WTC11 (cell line): ENCODE measurements around the gene PHLDA3. TPM values are rescaled to one million over a fixed set of nuclear protein-coding genes. Genes with fewer than 3 reads are reported as not detected.
A peak's percentile ranks its signal among the peaks of the same experiment; 100 is the strongest.

Experiments used
- ATAC-seq: fragments of 200-7000 bp; cut with Tn5 transposase; 2 replicates; pipeline ENCODE4 v1.10.0; 2021; ENCODE audit warnings: mild to moderate bottlenecking, moderate library complexity
- CTCF ChIA-PET: fragments of 300-600 bp; sonication (Branson Sonifier 250); formaldehyde crosslinking; loops from one replicate; lab custom pipeline; 2021; ENCODE audit warnings: antibody characterized with exemption; lab: Charles Lee
- POLR2A ChIA-PET: fragments of 350-600 bp; sonication (Branson Sonifier 250); formaldehyde crosslinking; loops from one replicate; lab custom pipeline; 2021; ENCODE audit warnings: antibody characterized with exemption; lab: Charles Lee
- DNase-seq: peaks from one replicate; pipeline ENCODE4 v3.0.0; 2021; ENCODE audit warnings: low spot score
- H3K27ac Mint-ChIP-seq: 2 replicates; pipeline ENCODE4 v1.8.0; 2021; ENCODE audit warnings: mixed read lengths
- H3K27me3 Mint-ChIP-seq: 2 replicates; pipeline ENCODE4 v1.8.0; 2021; ENCODE audit warnings: low read depth, mild to moderate bottlenecking, moderate library complexity, mixed read lengths
- H3K36me3 Mint-ChIP-seq: 2 replicates; pipeline ENCODE4 v1.8.0; 2021; ENCODE audit warnings: mixed read lengths
- H3K4me1 Mint-ChIP-seq: 2 replicates; pipeline ENCODE4 v1.8.0; 2022; ENCODE audit warnings: mixed read lengths
- H3K4me3 Mint-ChIP-seq: 2 replicates; pipeline ENCODE4 v1.8.0; 2021; ENCODE audit warnings: mild to moderate bottlenecking, moderate library complexity, mixed read lengths
- H3K9me3 Mint-ChIP-seq: 2 replicates; pipeline ENCODE4 v1.8.0; 2021; ENCODE audit warnings: mixed read lengths
- AFF4 ChIP-seq: sonication (generic); formaldehyde crosslinking; IDR thresholded peaks from 2 replicates; pipeline ENCODE4 v1.8.1; 2023; ENCODE audit warnings: mild to moderate bottlenecking, missing genetic modification reagents, borderline replicate concordance
- AR ChIP-seq: fragments of 250-450 bp; sonication (Bioruptor Pico); IDR thresholded peaks from 2 replicates; pipeline ENCODE4 v1.9.0; 2021; ENCODE audit warnings: mild to moderate bottlenecking
- CBFB ChIP-seq: sonication (generic); formaldehyde crosslinking; IDR thresholded peaks from 2 replicates; pipeline ENCODE4 v1.8.1; 2022; ENCODE audit warnings: mild to moderate bottlenecking, low read depth, missing genetic modification reagents
- CREB1 ChIP-seq: sonication (generic); formaldehyde crosslinking; IDR thresholded peaks from 2 replicates; pipeline ENCODE4 v1.8.0; 2023; ENCODE audit warnings: mild to moderate bottlenecking, missing genetic modification reagents
- CREM ChIP-seq: sonication (generic); formaldehyde crosslinking; IDR thresholded peaks from 2 replicates; pipeline ENCODE4 v1.8.1; 2022; ENCODE audit warnings: mild to moderate bottlenecking, missing genetic modification reagents, moderate library complexity
- E2F1 ChIP-seq: sonication (generic); formaldehyde crosslinking; IDR thresholded peaks from 2 replicates; pipeline ENCODE4 v1.8.0; 2022; ENCODE audit warnings: mild to moderate bottlenecking, missing genetic modification reagents
- E2F4 ChIP-seq: sonication (generic); formaldehyde crosslinking; IDR thresholded peaks from 2 replicates; pipeline ENCODE4 v1.8.1; 2022; ENCODE audit warnings: low read depth, mild to moderate bottlenecking, moderate library complexity, missing genetic modification reagents, borderline replicate concordance
- ELF4 ChIP-seq: sonication (generic); formaldehyde crosslinking; IDR thresholded peaks from 2 replicates; pipeline ENCODE4 v1.8.1; 2022; ENCODE audit warnings: low read depth, mild to moderate bottlenecking, moderate library complexity, missing genetic modification reagents
- FOXP4 ChIP-seq: sonication (generic); formaldehyde crosslinking; IDR thresholded peaks from 2 replicates; pipeline ENCODE4 v1.8.0; 2022; ENCODE audit warnings: mild to moderate bottlenecking, missing genetic modification reagents
- HMGA2 ChIP-seq: fragments of 250-450 bp; sonication (Bioruptor Pico); IDR thresholded peaks from 2 replicates; pipeline ENCODE4 v1.4.0; 2021; ENCODE audit warnings: mild to moderate bottlenecking, moderate library complexity
- MXD4 ChIP-seq: fragments of 250-450 bp; sonication (Bioruptor Pico); IDR thresholded peaks from 2 replicates; pipeline ENCODE4 v1.8.0; 2021; ENCODE audit warnings: mild to moderate bottlenecking, moderate library complexity, borderline replicate concordance
- NFYB ChIP-seq: sonication (generic); formaldehyde crosslinking; conservative IDR thresholded peaks from 2 replicates; pipeline ENCODE4 v1.8.0; 2022; ENCODE audit warnings: low read depth, missing genetic modification reagents
- NR1H2 ChIP-seq: sonication (generic); formaldehyde crosslinking; IDR thresholded peaks from 2 replicates; pipeline ENCODE4 v1.9.0; 2021; ENCODE audit warnings: mild to moderate bottlenecking, moderate library complexity, missing genetic modification reagents
- NR2C2 ChIP-seq: sonication (generic); formaldehyde crosslinking; IDR thresholded peaks from 2 replicates; pipeline ENCODE4 v1.8.0; 2022; ENCODE audit warnings: mild to moderate bottlenecking, missing genetic modification reagents
- SMAD4 ChIP-seq: sonication (generic); formaldehyde crosslinking; IDR thresholded peaks from 2 replicates; pipeline ENCODE4 v1.8.0; 2022; ENCODE audit warnings: mild to moderate bottlenecking, missing genetic modification reagents
- SOX15 ChIP-seq: fragments of 250-450 bp; sonication (Bioruptor Pico); IDR thresholded peaks from 2 replicates; pipeline ENCODE4 v1.9.0; 2021; ENCODE audit warnings: mild to moderate bottlenecking
- ZNF121 ChIP-seq: sonication (generic); formaldehyde crosslinking; IDR thresholded peaks from 2 replicates; pipeline ENCODE4 v1.8.0; 2023; ENCODE audit warnings: missing genetic modification reagents
- ZNF138 ChIP-seq: sonication (generic); formaldehyde crosslinking; conservative IDR thresholded peaks from 2 replicates; pipeline ENCODE4 v1.8.1; 2022; ENCODE audit warnings: mild to moderate bottlenecking, moderate library complexity, missing genetic modification reagents
- ZNF219 ChIP-seq: sonication (generic); formaldehyde crosslinking; IDR thresholded peaks from 2 replicates; pipeline ENCODE4 v1.8.0; 2023; ENCODE audit warnings: missing genetic modification reagents, mild to moderate bottlenecking, borderline replicate concordance
- ZNF317 ChIP-seq: sonication (generic); formaldehyde crosslinking; IDR thresholded peaks from 2 replicates; pipeline ENCODE4 v1.8.1; 2023; ENCODE audit warnings: low read depth, mild to moderate bottlenecking, moderate library complexity, missing genetic modification reagents, borderline replicate concordance
- ZNF416 ChIP-seq: fragments of 250-450 bp; sonication (Bioruptor Pico); IDR thresholded peaks from 2 replicates; pipeline ENCODE4 v1.9.0; 2021; ENCODE audit warnings: mild to moderate bottlenecking, inconsistent platforms
- total RNA-seq: library from RNA; stranded (reverse); gene quantifications from 3 replicates; pipeline ENCODE4 v1.2.3, GENCODE V29; 2021

The PHLDA3 gene
- total RNA-seq, 1 experiment from 2014 or later: 95.1 TPM

GRCh38 chr1:201495551-201496295 lies 26.7 kb upstream of the PHLDA3 start (continued):
- TF ChIP-seq FOXP4 (no peak), ZNF219 (CRISPR knock-in tag) (no peak), AR (CRISPR knock-in tag) (no peak), E2F1 (CRISPR knock-in tag) (no peak), ZNF416 (CRISPR knock-in tag) (no peak), E2F4 (no peak), ZNF121 (CRISPR knock-in tag) (no peak)

- Mint-ChIP-seq H3K4me1 (peaks cover 14% of the 10 kb centered on the region), H3K27me3 (no peaks in the 10 kb centered on the region), H3K36me3 (peaks cover 6% of the 10 kb centered on the region), H3K4me3 (no peak overlapping the region), H3K9me3 (peaks cover 6% of the 10 kb centered on the region), H3K27ac (no peak overlapping the region)
- ChIA-PET CTCF (interaction anchor here (1.0 to 11.6 kb wide), 4 partner anchors 12 to 46 kb away, joined by 4 to 276 read pairs (median 77); partner anchors contain the start of gene CSRP1), POLR2A (interaction anchor here (0.7 kb wide), 1 partner anchor 9 kb away, joined by 4 read pairs; no protein-coding TSS in a partner anchor)
- DNase-seq: no peak
- peak; percentile 18 for ATAC-seq
- no peak for TF ChIP-seq ZNF416 (CRISPR knock-in tag)
- TF ChIP-seq E2F4: no peak
- TF ChIP-seq CBFB: no peak
- TF ChIP-seq MXD4 (CRISPR knock-in tag): no peak
- no peak for TF ChIP-seq CREM (CRISPR knock-in tag)
- no peak for TF ChIP-seq ZNF219 (CRISPR knock-in tag)
- TF ChIP-seq NR1H2: no peak
- TF ChIP-seq CREB1 (CRISPR knock-in tag): no peak
- TF ChIP-seq NFYB (CRISPR knock-in tag): no peak
- TF ChIP-seq ZNF138 (CRISPR knock-in tag): no peak
- TF ChIP-seq NR2C2 (CRISPR knock-in tag): no peak
- TF ChIP-seq ELF4 (CRISPR knock-in tag): no peak
- no peak for TF ChIP-seq HMGA2 (CRISPR knock-in tag)
- no peak for TF ChIP-seq SMAD4
- no peak for TF ChIP-seq AFF4 (CRISPR knock-in tag)
- no peak for TF ChIP-seq SOX15
- TF ChIP-seq ZNF317 (CRISPR knock-in tag): no peak
Observed at GRCh38 chr1:201493757-201494617, 25.0 kb upstream of the PHLDA3 start.
